NCI-H526 treated with DMSO at 0.1 percent for 48 hours (cell line): ENCODE data around the gene FBXO31.

ENCODE experiments used
- DNase-seq: peaks from one replicate; lab custom pipeline; 2025; lab: John Stamatoyannopoulos, UW

FBXO31 gene

GRCh38 chr16:87327798-87328495 is 55.6 kb downstream of the FBXO31 start:
- DNase-seq, result no peak

GRCh38 chr16:87326151-87326571 is 57.4 kb downstream of the FBXO31 start:
- no peak for DNase-seq

GRCh38 chr16:87325423-87325858 is 58.1 kb downstream of the FBXO31 start:
- no peak for DNase-seq

- DNase-seq, result no peak
These were observed 58.9 kb downstream of the FBXO31 start for GRCh38 chr16:87324411-87325275.

- no peak for DNase-seq
These were observed 59.7 kb downstream of the FBXO31 start for GRCh38 chr16:87323727-87324410.

- DNase-seq, result no peak
These were observed 60.5 kb downstream of the FBXO31 start for GRCh38 chr16:87322833-87323726.

GRCh38 chr16:87322360-87322759 is 61.2 kb downstream of the FBXO31 start:
- no peak for DNase-seq

- no peak for DNase-seq
These were observed 62.1 kb downstream of the FBXO31 start for GRCh38 chr16:87321336-87322107.

- no peak for DNase-seq
These were observed 62.9 kb downstream of the FBXO31 start for GRCh38 chr16:87320510-87321227.

- no peak for DNase-seq
These were observed 63.5 kb downstream of the FBXO31 start for GRCh38 chr16:87319997-87320491.

GRCh38 chr16:87319011-87319410 is 64.6 kb downstream of the FBXO31 start:
- no peak for DNase-seq

- DNase-seq, result no peak
These were observed 65.6 kb downstream of the FBXO31 start for GRCh38 chr16:87317750-87318644.

- peak; percentile 67 for DNase-seq
These were observed 66.4 kb downstream of the FBXO31 start, which contains the start of gene C16orf95 for GRCh38 chr16:87316923-87317749. Gene C16orf95 (minus strand): TSS chr16:87317392. CDS start chr16:87317242, 150 bp downstream.

GRCh38 chr16:87316450-87316922 is 67.1 kb downstream of the FBXO31 start:
- no peak for DNase-seq

- DNase-seq, result no peak
These were observed 68.6 kb downstream of the FBXO31 start for GRCh38 chr16:87314990-87315420.

- DNase-seq, result no peak
These were observed 71.6 kb downstream of the FBXO31 start for GRCh38 chr16:87312008-87312407.

GRCh38 chr16:87311387-87311786 is 72.2 kb downstream of the FBXO31 start:
- DNase-seq, result no peak

- DNase-seq, result no peak
These were observed 73.0 kb downstream of the FBXO31 start for GRCh38 chr16:87310610-87311009.
